ENCODE results near the gene MAN1B1.

MAN1B1 gene

DNA sequence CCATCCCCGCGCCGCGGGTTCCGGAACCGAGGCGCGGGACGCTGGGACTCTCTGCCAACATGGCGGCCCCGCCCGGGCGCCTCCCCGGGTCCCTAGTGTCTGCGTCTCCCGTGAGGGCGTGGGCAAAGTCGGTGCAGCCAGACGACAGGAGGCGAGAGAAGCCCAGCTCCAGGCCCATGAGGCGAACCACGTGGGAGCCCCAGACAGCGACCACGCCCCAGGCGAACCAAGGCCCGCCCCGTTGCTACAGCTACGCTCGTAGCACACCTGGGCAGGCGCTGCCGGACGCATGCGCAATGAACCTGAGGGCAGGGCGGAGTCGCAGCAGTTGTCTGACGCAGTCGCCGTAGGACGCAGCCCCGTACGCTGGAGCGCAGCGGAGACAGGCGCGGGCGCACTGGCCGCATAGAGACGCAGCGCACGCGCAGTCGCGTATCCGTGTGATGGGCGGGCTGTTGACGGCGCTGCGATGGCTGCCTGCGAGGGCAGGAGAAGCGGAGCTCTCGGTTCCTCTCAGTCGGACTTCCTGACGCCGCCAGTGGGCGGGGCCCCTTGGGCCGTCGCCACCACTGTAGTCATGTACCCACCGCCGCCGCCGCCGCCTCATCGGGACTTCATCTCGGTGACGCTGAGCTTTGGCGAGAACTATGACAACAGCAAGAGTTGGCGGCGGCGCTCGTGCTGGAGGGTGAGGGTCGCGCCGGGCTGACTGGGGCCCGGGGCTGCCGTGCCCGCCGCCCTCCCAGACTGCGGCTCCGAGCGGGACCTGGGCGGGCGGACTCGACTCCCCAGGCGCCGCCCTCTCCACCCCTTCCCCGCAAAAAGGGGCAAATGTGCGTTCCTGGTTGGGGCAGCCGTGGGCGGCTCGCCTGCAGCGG, at the start of gene MAN1B1:
TSS of gene MAN1B1 (plus strand) at position 455 of the 878 bp plus-strand sequence. CDS start at position 470, 15 bp downstream.
- peak; percentile 100 for DNase-seq

- no peak for DNase-seq
Measured at GRCh38 chr9:137037035-137037434, 49.8 kb upstream of the MAN1B1 start.

- DNase-seq: no peak
Measured at GRCh38 chr9:137037483-137037882, 49.3 kb upstream of the MAN1B1 start.

- DNase-seq: no peak
Measured at GRCh38 chr9:137038916-137039315, 47.9 kb upstream of the MAN1B1 start.

GRCh38 chr9:137039611-137040366, 47.0 kb upstream of the MAN1B1 start:
- no peak for DNase-seq

DNA sequence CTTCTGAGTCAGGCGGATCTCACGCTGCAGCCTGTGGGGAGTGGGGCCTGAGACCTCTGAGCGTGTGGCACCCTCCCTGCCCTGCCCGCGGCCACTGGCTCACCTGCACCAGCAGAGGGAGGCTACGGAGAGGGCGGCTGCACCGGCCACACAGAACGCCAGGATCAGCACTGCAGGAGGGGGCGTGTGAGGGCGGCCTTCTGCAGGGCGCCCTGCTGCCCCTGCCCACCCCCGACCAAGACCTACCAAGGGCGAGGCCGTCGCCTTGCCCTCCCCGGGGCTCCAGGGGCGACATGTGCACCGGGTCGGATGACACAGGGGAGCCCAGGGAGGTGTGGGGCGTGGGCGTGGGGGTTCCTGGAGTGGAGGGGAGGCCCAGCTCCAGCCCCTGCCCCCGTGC, 46.2 kb upstream of the MAN1B1 start:
- DNase-seq: no peak

- no peak for DNase-seq
Measured at GRCh38 chr9:137041124-137041523, 45.7 kb upstream of the MAN1B1 start.

GRCh38 chr9:137042751-137043727, 43.7 kb upstream of the MAN1B1 start:
- DNase-seq: no peak

DNA sequence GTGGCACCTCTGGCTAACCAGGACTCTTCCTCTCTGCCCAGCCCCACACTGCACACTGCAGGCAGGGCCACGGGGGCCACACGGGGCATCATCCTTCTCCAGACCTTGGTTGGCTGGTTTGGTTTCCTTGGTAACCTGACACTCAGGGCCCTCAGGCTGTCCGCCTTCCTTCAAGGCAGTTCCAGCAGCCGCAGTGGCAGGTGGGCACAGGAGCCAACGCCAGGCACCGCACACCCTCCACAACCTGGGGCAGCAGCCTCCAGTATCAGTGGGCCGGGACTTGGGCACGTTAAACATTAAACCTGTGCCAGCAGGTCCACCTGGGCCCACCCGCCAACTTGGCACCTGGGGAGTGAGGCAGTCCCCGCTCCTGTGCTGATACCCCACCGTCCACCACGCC, 42.7 kb upstream of the MAN1B1 start:
- no peak for DNase-seq

DNA sequence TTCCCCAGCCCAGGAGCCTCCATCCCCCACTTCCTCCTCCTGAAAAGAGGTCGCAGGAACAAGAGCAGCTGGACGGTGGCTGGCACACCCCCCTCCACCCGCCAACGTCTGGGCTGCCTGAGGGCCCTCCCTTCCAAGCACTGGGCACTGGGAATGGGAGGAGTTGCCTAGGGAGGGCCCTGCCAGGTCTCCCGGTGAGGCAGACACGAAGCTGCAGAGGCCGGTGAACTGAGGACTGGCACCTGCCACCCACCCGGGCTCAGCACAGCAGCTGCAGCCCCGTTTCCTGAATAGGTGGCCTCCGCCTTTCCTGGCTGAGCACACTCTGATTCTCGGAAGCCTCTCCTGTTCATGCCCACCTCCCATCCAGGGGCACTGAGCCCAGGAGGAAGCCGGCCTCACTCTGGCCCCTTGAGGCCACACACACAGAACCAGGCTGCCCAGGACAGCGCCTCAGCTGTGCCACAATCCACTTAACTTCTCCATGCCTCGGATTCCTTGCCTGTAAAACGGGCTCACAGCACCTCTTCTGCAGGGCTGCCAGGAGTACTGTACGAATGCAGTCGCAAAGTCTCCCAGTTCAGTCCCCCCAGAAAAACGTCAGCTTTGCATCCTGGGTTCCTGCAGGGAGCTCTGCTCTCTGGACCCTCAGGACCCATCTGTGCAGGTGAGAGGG, 42.1 kb upstream of the MAN1B1 start:
- DNase-seq: no peak

GRCh38 chr9:137045294-137046087, 41.3 kb upstream of the MAN1B1 start:
- DNase-seq: peak; percentile 82

GRCh38 chr9:137046088-137046787, 40.5 kb upstream of the MAN1B1 start, which contains the start of gene NPDC1:
NPDC1 (minus strand) TSS chr9:137046177; CDS start chr9:137045989, 188 bp downstream.
- DNase-seq: peak; percentile 86

- DNase-seq: no peak
Measured at GRCh38 chr9:137048655-137049543, 37.9 kb upstream of the MAN1B1 start.

GRCh38 chr9:137049544-137050449, 37.0 kb upstream of the MAN1B1 start:
- peak; percentile 55 for DNase-seq

- no peak for DNase-seq
Measured at GRCh38 chr9:137050570-137050969, 36.2 kb upstream of the MAN1B1 start.

DNA sequence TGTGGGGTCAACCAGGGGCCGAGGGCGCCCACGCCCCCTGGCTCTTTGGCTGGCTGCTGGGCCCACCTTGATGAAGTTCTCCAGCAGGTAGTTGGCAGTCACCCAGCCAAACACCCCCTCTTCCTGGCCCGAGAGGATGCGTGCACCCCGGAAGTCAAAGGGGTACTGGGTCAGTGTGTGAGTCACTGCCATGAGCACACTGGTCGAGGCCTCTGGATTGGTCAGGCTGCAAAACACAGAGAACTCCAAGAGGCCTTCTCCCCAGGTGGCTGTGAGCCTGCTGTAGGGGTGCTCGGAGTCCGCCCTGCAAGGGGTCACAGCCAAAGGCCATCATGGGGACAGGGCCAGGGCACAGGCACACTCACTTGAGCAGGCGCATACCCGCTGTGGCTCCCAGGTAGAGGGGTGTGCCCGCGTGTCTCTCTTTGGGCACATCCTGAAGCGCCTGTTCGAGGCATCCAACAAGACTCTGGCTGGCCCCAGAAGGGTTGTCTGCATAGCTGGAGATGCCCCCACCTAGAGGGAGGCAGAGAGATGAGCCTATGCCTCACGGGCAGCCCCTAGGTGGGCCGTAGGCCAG, 35.5 kb upstream of the MAN1B1 start:
- DNase-seq: no peak

- DNase-seq: no peak
Measured at GRCh38 chr9:137052293-137052692, 34.5 kb upstream of the MAN1B1 start.

Measured in NCI-H2171 (cell line).